Heart left ventricle (tissue), 16 donors: ENCODE measurements around the gene HTT. TPM values are rescaled to one million over a fixed set of nuclear protein-coding genes. Genes with fewer than 3 reads are reported as not detected.

Experiments used
- ATAC-seq, 4 donors: fragments of 200-7000 bp; cut with Tn5 transposase; one replicate each; pipeline ENCODE4 v1.9.1; 2020 to 2022; ENCODE audit warnings: moderate library complexity in 4 of 4, mild to moderate bottlenecking in 3 of 4, moderate number of reproducible peaks in 1 of 4
- DNase-seq, 5 donors: peaks; one replicate each; pipeline ENCODE4 v3.0.0-alpha.2; 2020
- H3K27ac ChIP-seq, 12 donors: fragments of 200-600 bp; sonication (generic) in 4 of 12; one replicate each; pipeline versions ENCODE4 v1.5.0 to v1.8.0; 2016 to 2022; ENCODE audit warnings: mild to moderate bottlenecking in 2 of 12
- H3K27me3 ChIP-seq, 9 donors: fragments of 200-600 bp; sonication (generic) in 2 of 9; one replicate each; pipeline versions ENCODE4 v1.5.1 to v1.8.0; 2016 to 2022; ENCODE audit warnings: mild to moderate bottlenecking in 3 of 9
- H3K36me3 ChIP-seq, 9 donors: fragments of 200-600 bp; sonication (generic) in 2 of 9; one replicate each; pipeline versions ENCODE4 v1.5.0 to v1.8.0; 2018 to 2022; ENCODE audit warnings: mild to moderate bottlenecking in 2 of 9
- H3K4me1 ChIP-seq, 12 donors: fragments of 200-600 bp; sonication (generic) in 4 of 12; one replicate each; pipeline versions ENCODE4 v1.5.0 to v1.8.0; 2016 to 2022; ENCODE audit warnings: mild to moderate bottlenecking in 3 of 12
- H3K4me3 ChIP-seq, 12 donors: fragments of 200-600 bp; sonication (generic) in 4 of 12; one replicate each; pipeline versions ENCODE4 v1.5.0 to v1.8.0; 2017 to 2022; ENCODE audit warnings: mild to moderate bottlenecking in 9 of 12, moderate library complexity in 4 of 12
- H3K9me3 ChIP-seq, 12 donors: fragments of 200-600 bp; sonication (generic) in 4 of 12; one replicate each; pipeline versions ENCODE4 v1.5.0 to v1.8.0; 2016 to 2022; ENCODE audit warnings: mild to moderate bottlenecking in 1 of 12
- CTCF ChIP-seq, 12 donors: fragments of 200-600 bp; sonication (generic) in 4 of 12; IDR thresholded peaks; one replicate each; pipeline versions ENCODE4 v1.5.0 to v1.8.0; 2018 to 2022; ENCODE audit warnings: antibody characterized with exemption in 12 of 12, mild to moderate bottlenecking in 5 of 12
- POLR2A ChIP-seq, 2 donors: fragments of 450-650 bp; IDR thresholded peaks; one replicate each; pipeline ENCODE4 v1.6.1; 2017; ENCODE audit warnings: antibody characterized with exemption in 2 of 2, mild to moderate bottlenecking in 2 of 2, moderate library complexity in 2 of 2
- WGBS, 4 donors: extraction: QIAGEN DNeasy Blood & Tissue Kit in 2 of 4; methylation state at CpG; one replicate each; pipeline versions ENCODE4 v1.1.5 to v1.1.7; 2013 to 2018; 5-methylcytosine and 5-hydroxymethylcytosine counted together
- intact Hi-C, 10 donors: fragments of 100-400 bp; cut with DNase I; formaldehyde crosslinking; loops; one replicate each; pipeline versions ENCODE4 v1.11.1 to v1.14.2; 2022
- polyA plus RNA-seq, 2 donors: library from polyadenylated mRNA; stranded (reverse); fragments of 200-250 nt; gene quantifications; one replicate each; pipeline ENCODE4 v1.2.3, GENCODE V29; 2013
- total RNA-seq, 9 donors: library from RNA; depleted of rRNA in 2 of 9; stranded (reverse); fragments of >200 nt in 2 of 9; fragmentation: NEBNext Ultra II Directional in 3 of 9; extraction: Animal tissue kit (Norgen Biotek cat#: 25700) in 3 of 9; gene quantifications; one replicate each; pipeline versions ENCODE4 v1.1.0 to v1.2.4, GENCODE V29; 2016 to 2023
- donor health status: ischemic (EF 13 %, LVEDD 7.1; RV severe dilation, severe dysfunction).
- donor health status: healthy with polysubstance abuse.
- donor health status: DM: no; HTN: yes; CAD: no.
- donor health status: DM: no; HTN: no; CAD: no.
- donor health status: ischemic (EF 25% LVEDD 6.9; RV normal size, moderate dysfunction).
- donor health status: ischemic (EF 25% LVEDD 5.7; RV mildly dilated, moderate dysfunction).
- donor health status: healthy.
- donor health status: DM: yes; HTN: yes; CAD: no.
- donor health status: ischemic (EF 35%, LVEDD 5.7; RV mildly dilated, moderate dysfunction).
- donor health status: nonischemic (EF 11% LVEDD 7.7; RV severe dilation, severe dysfunction).
- donor health status: DM: yes; HTN: yes; CAD: no.
- donor health status: PGD.
- donor health status: ischemic (EF 29% LVEDD 5.4; RV normal size, mild dysfunction).
- donor health status: nonischemic (EF 23%, LVEDD 6.1; RV moderate dilation, normal function).

The HTT gene
- total and polyA plus RNA-seq, 11 donors = 13.9 to 122 (median 25.1) TPM

GRCh38 chr4:3115637-3116270 lies 41.3 kb downstream of the HTT start:
- ATAC-seq (peak; percentile 43 to 54 (median 50)), DNase-seq (no peak)
- Histone ChIP-seq H3K27ac (peak overlapping the region in 4 of 12 donors; percentile 9 to 35 (median 20)), H3K4me1 (peaks cover 0 to 40% (median 10%) of the 10 kb centered on the region in 12 donors), H3K9me3 (no peaks in the 10 kb centered on the region), H3K4me3 (no peak overlapping the region), H3K36me3 (peaks cover 0 to 98% (median 83%) of the 10 kb centered on the region in 9 donors), H3K27me3 (no peaks in the 10 kb centered on the region)
- TF ChIP-seq POLR2A (IDR thresholded peaks at IDR 0.05) (no peak), CTCF (IDR thresholded peaks at IDR 0.05) (no peak)
- WGBS, 4 donors = 72 to 87% (median 79%) methylated on average over 13 to 15 of the region's 15 CpGs
- intact Hi-C loops = loop anchor here in 1 of 10 donors (10.0 kb wide), 1 partner anchor 759 kb away; no protein-coding TSS in a partner anchor

- no peak for DNase-seq
- ATAC-seq = peak in 1 of 4 donors; percentile 9
- H3K4me1 ChIP-seq = peaks cover 0 to 40% (median 11%) of the 10 kb centered on the region in 12 donors
- peaks cover 0 to 100% (median 86%) of the 10 kb centered on the region in 9 donors for H3K36me3 ChIP-seq
- WGBS, 4 donors = 44 to 58% (median 55%) methylated on average over 2 of the region's 2 CpGs
- intact Hi-C loops = loop anchor here in 1 of 10 donors (10.0 kb wide), 1 partner anchor 758 kb away; no protein-coding TSS in a partner anchor
- no peaks in the 10 kb centered on the region for H3K9me3 ChIP-seq
- H3K27me3 ChIP-seq = no peaks in the 10 kb centered on the region
- TF ChIP-seq POLR2A (IDR thresholded peaks at IDR 0.05) (no peak), CTCF (IDR thresholded peaks at IDR 0.05) (no peak)
- no peak overlapping the region for H3K4me3 ChIP-seq
- peak overlapping the region in 1 of 12 donors; percentile 3 for H3K27ac ChIP-seq
These were observed 42.5 kb downstream of the HTT start for GRCh38 chr4:3116955-3117354.

GRCh38 chr4:3118312-3118711 lies 43.8 kb downstream of the HTT start:
- Histone ChIP-seq H3K36me3 (peaks cover 0 to 95% (median 83%) of the 10 kb centered on the region in 9 donors), H3K4me3 (no peak overlapping the region), H3K27ac (no peak overlapping the region), H3K4me1 (peaks cover 0 to 40% (median 21%) of the 10 kb centered on the region in 12 donors), H3K27me3 (no peaks in the 10 kb centered on the region), H3K9me3 (no peaks in the 10 kb centered on the region)
- 87 to 95% (median 92%) methylated on average over 8 of the region's 8 CpGs for WGBS, 4 donors
- DNase-seq (no peak), ATAC-seq (no peak)
- intact Hi-C loops = loop anchor here in 1 of 10 donors (10.0 kb wide), 1 partner anchor 756 kb away; no protein-coding TSS in a partner anchor
- TF ChIP-seq CTCF (IDR thresholded peaks at IDR 0.05) (no peak), POLR2A (IDR thresholded peaks at IDR 0.05) (no peak)

- WGBS, 4 donors = 81 to 89% (median 85%) methylated on average over 2 of the region's 2 CpGs
- no peak overlapping the region for H3K27ac ChIP-seq
- H3K36me3 ChIP-seq = peaks cover 0 to 88% (median 78%) of the 10 kb centered on the region in 9 donors
- H3K9me3 ChIP-seq = no peaks in the 10 kb centered on the region
- TF ChIP-seq CTCF (IDR thresholded peaks at IDR 0.05) (no peak), POLR2A (IDR thresholded peaks at IDR 0.05) (no peak)
- ATAC-seq = no peak
- no peak for DNase-seq
- peaks cover 0 to 51% (median 27%) of the 10 kb centered on the region in 12 donors for H3K4me1 ChIP-seq
- no peak overlapping the region for H3K4me3 ChIP-seq
- intact Hi-C loops = loop anchor here in 1 of 10 donors (10.0 kb wide), 1 partner anchor 755 kb away; no protein-coding TSS in a partner anchor
- no peaks in the 10 kb centered on the region for H3K27me3 ChIP-seq
These were observed 45.0 kb downstream of the HTT start for GRCh38 chr4:3119464-3119863.
